Parathyroid adenoma (tissue), 2 donors: Measurements from ENCODE around the gene EIF5A2.
"Not testable (repeated sequence)": the region's sequence is repeated elsewhere in the genome, so short reads cannot be mapped to it uniquely, and the experiment has no call there.

Experiments used
- H2AFZ ChIP-seq: fragments of 300-600 bp; sonication (generic); one replicate; pipeline ENCODE4 v1.7.0; 2017; ENCODE audit warnings: antibody characterized with exemption, mild to moderate bottlenecking
- H3K27ac ChIP-seq: fragments of 300-600 bp; sonication (generic); one replicate; pipeline ENCODE4 v1.7.0; 2017
- H3K27me3 ChIP-seq: fragments of 300-600 bp; sonication (generic); one replicate; pipeline ENCODE4 v1.7.0; 2017; ENCODE audit warnings: low read length; ENCODE audit not compliant: control insufficient read depth, insufficient read depth
- H3K36me3 ChIP-seq: fragments of 300-600 bp; sonication (generic); one replicate; pipeline ENCODE4 v1.7.0; 2017; ENCODE audit warnings: low read length; ENCODE audit not compliant: control insufficient read depth, insufficient read depth
- H3K4me1 ChIP-seq: fragments of 300-600 bp; sonication (generic); one replicate; pipeline ENCODE4 v1.7.0; 2017; ENCODE audit warnings: control low read depth
- H3K4me2 ChIP-seq: fragments of 300-600 bp; sonication (generic); one replicate; pipeline ENCODE4 v1.7.0; 2017; ENCODE audit warnings: low read length
- H3K4me3 ChIP-seq: fragments of 300-600 bp; sonication (generic); one replicate; pipeline ENCODE4 v1.7.0; 2017; ENCODE audit warnings: low read depth, low read length
- H3K79me2 ChIP-seq: fragments of 300-600 bp; sonication (generic); one replicate; pipeline ENCODE4 v1.7.0; 2017; ENCODE audit warnings: control low read depth
- H3K9ac ChIP-seq: fragments of 300-600 bp; sonication (generic); one replicate; pipeline ENCODE4 v1.7.0; 2017; ENCODE audit warnings: mild to moderate bottlenecking
- H3K9me3 ChIP-seq: fragments of 300-600 bp; sonication (generic); one replicate; pipeline ENCODE4 v1.7.0; 2017; ENCODE audit warnings: low read length; ENCODE audit not compliant: control insufficient read depth
- CTCF ChIP-seq: fragments of 300-600 bp; sonication (generic); IDR thresholded peaks from one replicate; pipeline ENCODE4 v1.7.0; 2017; ENCODE audit warnings: antibody characterized with exemption, mild to moderate bottlenecking
- donor health status: primary hyperparathyroidism.

EIF5A2 gene

GRCh38 chr3:170896781-170897180 is 11.7 kb downstream of the EIF5A2 start:
- H3K79me2 ChIP-seq = no peaks in the 10 kb centered on the region
- H3K4me3 ChIP-seq = no peak overlapping the region
- H3K27me3 ChIP-seq = no peaks in the 10 kb centered on the region
- no peaks in the 10 kb centered on the region for H3K36me3 ChIP-seq
- TF ChIP-seq CTCF = no peak
- H3K9ac ChIP-seq = no peak overlapping the region
- no peak overlapping the region for H3K4me2 ChIP-seq
- H3K9me3 ChIP-seq = no peaks in the 10 kb centered on the region
- H3K4me1 ChIP-seq = no peaks in the 10 kb centered on the region
- H2AFZ ChIP-seq = no peak overlapping the region
- H3K27ac ChIP-seq = no peak overlapping the region

DNA sequence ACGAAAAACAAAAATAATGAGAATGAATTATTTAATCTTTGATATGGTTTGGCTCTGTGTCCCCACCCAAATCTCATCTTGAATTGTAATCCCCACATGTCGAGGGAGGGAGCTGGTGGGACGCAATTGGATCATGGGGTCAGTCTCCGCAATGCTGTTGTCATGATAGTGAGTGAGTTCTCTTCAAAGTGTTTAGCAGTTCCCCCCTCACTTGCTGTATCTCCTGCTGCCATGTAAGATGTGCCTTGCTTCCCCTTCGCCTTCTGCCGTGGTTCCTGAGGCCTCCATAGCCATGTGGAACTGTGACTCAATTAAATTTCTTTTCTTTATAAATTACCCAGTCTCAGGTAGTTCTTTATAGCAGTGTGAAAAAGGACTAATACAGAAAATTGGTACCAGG is 12.1 kb downstream of the EIF5A2 start:
- not testable (repeated sequence) for H3K27ac ChIP-seq, H3K79me2 ChIP-seq, H2AFZ ChIP-seq, H3K36me3 ChIP-seq, H3K9ac ChIP-seq, H3K4me2 ChIP-seq, H3K9me3 ChIP-seq, H3K4me3 ChIP-seq, H3K4me1 ChIP-seq, H3K27me3 ChIP-seq

DNA sequence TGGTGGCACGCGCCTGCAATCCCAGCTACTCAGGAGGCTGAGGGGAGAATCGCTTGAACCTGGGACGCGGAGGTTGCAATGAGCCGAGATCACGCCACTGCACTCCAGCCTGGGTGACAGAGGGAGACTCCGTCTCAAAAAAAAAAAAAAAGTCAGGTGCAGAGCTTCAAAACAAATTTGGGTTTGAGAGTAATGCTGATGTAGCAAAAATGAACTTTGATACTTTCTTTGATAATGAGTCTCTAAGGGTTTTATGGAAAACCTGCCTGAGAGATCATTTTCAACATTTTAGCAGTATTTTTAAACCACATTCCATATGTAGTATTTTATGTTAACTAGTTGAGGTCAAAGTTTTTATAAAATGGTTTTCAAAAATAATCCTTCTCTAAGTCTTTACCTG is 14.5 kb downstream of the EIF5A2 start:
- H3K36me3 ChIP-seq = no peaks in the 10 kb centered on the region
- no peak for TF ChIP-seq CTCF
- no peaks in the 10 kb centered on the region for H3K79me2 ChIP-seq
- H3K4me1 ChIP-seq = no peaks in the 10 kb centered on the region
- no peak overlapping the region for H3K4me3 ChIP-seq
- H2AFZ ChIP-seq = no peak overlapping the region
- H3K27me3 ChIP-seq = no peaks in the 10 kb centered on the region
- no peak overlapping the region for H3K9ac ChIP-seq
- no peak overlapping the region for H3K27ac ChIP-seq
- H3K9me3 ChIP-seq = no peaks in the 10 kb centered on the region
- H3K4me2 ChIP-seq = no peak overlapping the region

DNA sequence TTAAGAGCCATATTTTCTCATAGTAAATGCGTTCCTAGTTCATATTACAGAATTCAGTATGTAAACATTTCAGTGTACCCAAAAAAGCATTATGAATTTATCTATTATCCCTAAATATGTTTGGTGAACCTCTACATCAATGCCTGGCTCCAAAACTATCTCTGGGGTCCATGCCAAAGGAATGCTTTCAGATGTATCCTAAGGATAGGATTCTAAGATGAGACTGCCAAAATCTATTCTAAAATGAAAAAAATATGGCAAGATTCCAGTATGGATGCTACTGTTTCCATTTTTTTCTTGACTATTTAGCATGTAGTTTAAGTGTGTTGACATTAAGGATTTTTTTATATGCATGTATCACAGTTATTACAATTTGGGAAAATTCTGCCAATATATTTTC is 18.8 kb downstream of the EIF5A2 start:
- TF ChIP-seq CTCF = no peak
- Histone ChIP-seq H3K27ac (no peak overlapping the region), H3K9ac (no peak overlapping the region), H3K4me1 (no peaks in the 10 kb centered on the region), H3K79me2 (no peaks in the 10 kb centered on the region), H3K27me3 (no peaks in the 10 kb centered on the region), H3K36me3 (no peaks in the 10 kb centered on the region), H3K9me3 (no peaks in the 10 kb centered on the region), H3K4me3 (no peak overlapping the region), H3K4me2 (no peak overlapping the region), H2AFZ (no peak overlapping the region)

- no peak overlapping the region for H3K9ac ChIP-seq
- H3K9me3 ChIP-seq = no peaks in the 10 kb centered on the region
- no peaks in the 10 kb centered on the region for H3K79me2 ChIP-seq
- H3K27me3 ChIP-seq = no peaks in the 10 kb centered on the region
- TF ChIP-seq CTCF = no peak
- no peak overlapping the region for H3K4me3 ChIP-seq
- H3K27ac ChIP-seq = no peak overlapping the region
- no peak overlapping the region for H2AFZ ChIP-seq
- H3K4me2 ChIP-seq = no peak overlapping the region
- H3K36me3 ChIP-seq = no peaks in the 10 kb centered on the region
- H3K4me1 ChIP-seq = no peaks in the 10 kb centered on the region
Measured at GRCh38 chr3:170889132-170889531, 19.3 kb downstream of the EIF5A2 start.

- H3K27me3 ChIP-seq, H3K36me3 ChIP-seq, H3K9ac ChIP-seq, H3K4me3 ChIP-seq, H2AFZ ChIP-seq, H3K9me3 ChIP-seq, H3K4me2 ChIP-seq, H3K27ac ChIP-seq, H3K4me1 ChIP-seq, H3K79me2 ChIP-seq: not testable (repeated sequence)
Measured at GRCh38 chr3:170884109-170884930, 24.1 kb downstream of the EIF5A2 start.

GRCh38 chr3:170878688-170879087 is 29.7 kb downstream of the EIF5A2 start:
- not testable (repeated sequence) for H3K4me1 ChIP-seq, H3K9me3 ChIP-seq, H3K27me3 ChIP-seq, H3K79me2 ChIP-seq, H3K4me2 ChIP-seq, H3K9ac ChIP-seq, H2AFZ ChIP-seq, H3K36me3 ChIP-seq, H3K4me3 ChIP-seq, H3K27ac ChIP-seq

DNA sequence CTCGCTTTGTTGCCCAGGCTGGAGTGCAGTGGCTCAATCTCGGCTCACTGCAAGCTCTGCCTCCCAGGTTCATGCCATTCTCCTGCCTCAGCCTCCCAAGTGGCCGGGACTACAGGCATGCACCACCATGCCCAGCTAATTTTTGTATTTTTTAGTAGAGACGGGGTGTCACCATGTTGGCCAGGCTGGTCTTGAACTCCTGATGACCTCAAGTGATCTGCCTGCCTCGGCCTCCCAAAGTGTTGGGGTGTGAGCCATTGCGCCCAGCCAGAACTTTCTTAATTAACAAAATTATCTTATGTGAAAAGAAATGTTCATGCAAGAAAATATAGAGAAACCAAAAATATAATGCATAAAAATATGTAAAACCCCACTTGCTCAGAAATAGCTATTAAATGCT is 31.1 kb downstream of the EIF5A2 start:
- not testable (repeated sequence) for H3K36me3 ChIP-seq, H2AFZ ChIP-seq, H3K9ac ChIP-seq, H3K27ac ChIP-seq, H3K79me2 ChIP-seq, H3K9me3 ChIP-seq, H3K27me3 ChIP-seq, H3K4me3 ChIP-seq, H3K4me1 ChIP-seq, H3K4me2 ChIP-seq
